ENCODE measurements around the gene COPS8. TPM values are rescaled to one million over a fixed set of nuclear protein-coding genes. Genes with fewer than 3 reads are reported as not detected.

Gene COPS8
- total and polyA plus RNA-seq, 2 donors (not counting 3 experiments of a cell fraction or from before 2014, with no cell fraction given) = 73.6 to 80.7 TPM

DNA sequence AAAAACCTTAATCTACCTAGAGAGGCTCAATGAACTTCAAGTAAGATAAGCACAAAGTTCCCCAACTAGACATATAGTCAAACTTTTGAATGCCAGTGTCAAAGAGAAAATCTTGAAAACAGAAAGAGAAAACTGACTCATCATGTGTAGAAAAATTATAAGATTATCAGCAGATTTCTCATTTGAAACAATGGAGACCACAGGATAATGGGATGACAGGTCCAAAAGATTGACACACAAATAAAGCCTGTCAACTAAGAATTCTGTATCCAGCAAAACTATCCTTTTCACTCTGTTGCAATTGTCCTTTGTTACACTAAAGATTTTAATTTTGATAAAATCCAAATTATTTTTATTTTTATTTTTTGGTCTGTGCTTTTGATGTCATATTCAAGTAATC is 61.6 kb downstream of the COPS8 start:
- peak; percentile 46 for FAIRE-seq
- Histone ChIP-seq H3K9me3 (replicated peaks; ENCODE audit: control insufficient read depth, insufficient read depth, low read length) (no peaks in the 10 kb centered on the region), H3K79me2 (ENCODE audit: control insufficient read depth, insufficient read depth, low read length) (no peaks in the 10 kb centered on the region), H3K4me3 (replicated peaks in 1 of 3; ENCODE audit: insufficient read depth in 1 of 3, low read depth in 1 of 3, low read length in 3 of 3) (no peak overlapping the region), H3K27ac (ENCODE audit: insufficient read depth, low read depth, low read length) (no peak overlapping the region), H3K9me1 (replicated peaks; ENCODE audit: control insufficient read depth, extremely low read depth, insufficient read depth, low read length) (no peaks in the 10 kb centered on the region), H2AFZ (ENCODE audit: low read depth, low read length) (no peak overlapping the region), H3K4me1 (ENCODE audit: control insufficient read depth, extremely low read depth, insufficient read depth, low read length) (no peaks in the 10 kb centered on the region), H3K4me2 (ENCODE audit: insufficient read depth, low read length) (no peak overlapping the region), H3K36me3 (ENCODE audit: control insufficient read depth in 2 of 2, extremely low read depth in 1 of 2, insufficient read depth in 2 of 2, low read length in 2 of 2) (no peaks in the 10 kb centered on the region), H4K20me1 (replicated peaks; ENCODE audit: control insufficient read depth, extremely low read depth, insufficient read depth, low read length) (no peaks in the 10 kb centered on the region), H3K9ac (replicated peaks; ENCODE audit: extremely low read depth, insufficient read depth, low read length) (no peak overlapping the region), H3K27me3 (ENCODE audit: control insufficient read depth in 2 of 2, insufficient read depth in 2 of 2, low read length in 2 of 2) (no peaks in the 10 kb centered on the region)
- dilution Hi-C loops (cut with MboI; ENCODE audit: extremely low pct_ligation_motif_present, low sequenced_read_pairs) = no loop called here
- ChIA-PET CTCF (interaction anchor here (1.6 kb wide), 1 partner anchor 264 kb away, joined by 4 read pairs; no protein-coding TSS in a partner anchor), POLR2A (no interaction called here)
- BruUV-seq (replicated peaks) = no TSS peak
- intact Hi-C loops (cut with micrococcal nuclease) = no loop called here
- TF ChIP-seq POLR2A (IDR thresholded peaks at IDR 0.05; ENCODE audit: low read depth, low read length) (no peak), MYC (IDR thresholded peaks at IDR 0.05; ENCODE audit: low read depth, low read length) (no peak), GATA2 (IDR thresholded peaks at IDR 0.05; ENCODE audit: insufficient read depth, insufficient read length, low read depth, low read length) (no peak), POLR2AphosphoS5 (IDR thresholded peaks at IDR 0.05; ENCODE audit: insufficient read depth, low read depth, low read length) (no peak), JUN (IDR thresholded peaks at IDR 0.05; ENCODE audit: borderline replicate concordance, insufficient read depth, insufficient read length, low read depth) (no peak), FOS (IDR thresholded peaks at IDR 0.05; ENCODE audit: borderline replicate concordance, insufficient read depth, low read length) (no peak), EZH2 (IDR thresholded peaks at IDR 0.05; ENCODE audit: borderline replicate concordance, low read depth, low read length, severe bottlenecking) (no peak)
- TF ChIP-seq, protein P1, sequence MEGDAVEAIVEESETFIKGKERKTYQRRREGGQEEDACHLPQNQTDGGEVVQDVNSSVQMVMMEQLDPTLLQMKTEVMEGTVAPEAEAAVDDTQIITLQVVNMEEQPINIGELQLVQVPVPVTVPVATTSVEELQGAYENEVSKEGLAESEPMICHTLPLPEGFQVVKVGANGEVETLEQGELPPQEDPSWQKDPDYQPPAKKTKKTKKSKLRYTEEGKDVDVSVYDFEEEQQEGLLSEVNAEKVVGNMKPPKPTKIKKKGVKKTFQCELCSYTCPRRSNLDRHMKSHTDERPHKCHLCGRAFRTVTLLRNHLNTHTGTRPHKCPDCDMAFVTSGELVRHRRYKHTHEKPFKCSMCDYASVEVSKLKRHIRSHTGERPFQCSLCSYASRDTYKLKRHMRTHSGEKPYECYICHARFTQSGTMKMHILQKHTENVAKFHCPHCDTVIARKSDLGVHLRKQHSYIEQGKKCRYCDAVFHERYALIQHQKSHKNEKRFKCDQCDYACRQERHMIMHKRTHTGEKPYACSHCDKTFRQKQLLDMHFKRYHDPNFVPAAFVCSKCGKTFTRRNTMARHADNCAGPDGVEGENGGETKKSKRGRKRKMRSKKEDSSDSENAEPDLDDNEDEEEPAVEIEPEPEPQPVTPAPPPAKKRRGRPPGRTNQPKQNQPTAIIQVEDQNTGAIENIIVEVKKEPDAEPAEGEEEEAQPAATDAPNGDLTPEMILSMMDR (IDR thresholded peaks at IDR 0.05; ENCODE audit: extremely low read depth in 1 of 2, insufficient read depth in 1 of 2, low read depth in 1 of 2, low read length in 2 of 2) = no peak
- TF ChIP-seq, protein P2, sequence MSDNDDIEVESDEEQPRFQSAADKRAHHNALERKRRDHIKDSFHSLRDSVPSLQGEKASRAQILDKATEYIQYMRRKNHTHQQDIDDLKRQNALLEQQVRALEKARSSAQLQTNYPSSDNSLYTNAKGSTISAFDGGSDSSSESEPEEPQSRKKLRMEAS (IDR thresholded peaks at IDR 0.05; ENCODE audit: insufficient read depth, insufficient read length) = no peak
- DNase-seq (ENCODE audit: low read depth, low spot score) = no peak
